ENCODE data around the gene ACAD10.
"Not testable (repeated sequence)": the region's sequence is repeated elsewhere in the genome, so short reads cannot be mapped to it uniquely, and the experiment has no call there.

Gene ACAD10

GRCh38 chr12:111749391-111749790 lies 63.5 kb downstream of the ACAD10 start:
- no peak for DNase-seq (ENCODE audit: low spot score)
- no peak for FAIRE-seq

- FAIRE-seq (no peak), DNase-seq (ENCODE audit: low spot score) (peak; percentile 44)
These were observed 67.5 kb downstream of the ACAD10 start for GRCh38 chr12:111753144-111753881.

GRCh38 chr12:111754671-111755070 lies 68.8 kb downstream of the ACAD10 start:
- FAIRE-seq (no peak), DNase-seq (ENCODE audit: low spot score) (no peak)

- FAIRE-seq (no peak), DNase-seq (ENCODE audit: low spot score) (no peak)
These were observed 70.3 kb downstream of the ACAD10 start for GRCh38 chr12:111756196-111756595.

GRCh38 chr12:111756681-111757080 lies 70.8 kb downstream of the ACAD10 start:
- FAIRE-seq, result no peak
- DNase-seq (ENCODE audit: low spot score), result no peak

- DNase-seq (ENCODE audit: low spot score) (peak; percentile 13), FAIRE-seq (no peak)
These were observed 71.7 kb downstream of the ACAD10 start for GRCh38 chr12:111757361-111758119.

- DNase-seq (ENCODE audit: low spot score) (no peak), FAIRE-seq (no peak)
These were observed 72.3 kb downstream of the ACAD10 start for GRCh38 chr12:111758120-111758561.

- no peak for FAIRE-seq
- DNase-seq (ENCODE audit: low spot score), result no peak
These were observed 73.4 kb downstream of the ACAD10 start for GRCh38 chr12:111759271-111759670.

- DNase-seq (ENCODE audit: low spot score) (no peak), FAIRE-seq (no peak)
These were observed 74.1 kb downstream of the ACAD10 start for GRCh38 chr12:111759991-111760390.

- DNase-seq (ENCODE audit: low spot score) (no peak), FAIRE-seq (no peak)
These were observed 75.2 kb downstream of the ACAD10 start for GRCh38 chr12:111761099-111761498.

GRCh38 chr12:111761706-111762105 lies 75.9 kb downstream of the ACAD10 start:
- FAIRE-seq (no peak), DNase-seq (ENCODE audit: low spot score) (no peak)

GRCh38 chr12:111763552-111763951 lies 77.7 kb downstream of the ACAD10 start:
- not testable (repeated sequence) for DNase-seq (ENCODE audit: low spot score); FAIRE-seq

- DNase-seq (ENCODE audit: low spot score), result no peak
- no peak for FAIRE-seq
These were observed 78.4 kb downstream of the ACAD10 start for GRCh38 chr12:111764120-111764821.

GRCh38 chr12:111766608-111767361 lies 80.9 kb downstream of the ACAD10 start, which contains the start of gene ALDH2:
Gene ALDH2, plus strand, starts transcription at chr12:111766933. Its CDS starts 50 bp downstream, at chr12:111766983.
- no peak for FAIRE-seq
- DNase-seq (ENCODE audit: low spot score), result no peak

GRCh38 chr12:111767362-111768158 lies 81.7 kb downstream of the ACAD10 start:
- FAIRE-seq (peak; percentile 90), DNase-seq (ENCODE audit: low spot score) (peak; percentile 79)

- FAIRE-seq, result no peak
- DNase-seq (ENCODE audit: low spot score), result no peak
These were observed 82.5 kb downstream of the ACAD10 start for GRCh38 chr12:111768159-111768895.

GRCh38 chr12:111769599-111769998 lies 83.7 kb downstream of the ACAD10 start:
- DNase-seq (ENCODE audit: low spot score) (no peak), FAIRE-seq (no peak)

- peak; percentile 90 for FAIRE-seq
- DNase-seq (ENCODE audit: low spot score), result peak; percentile 81
These were observed 88.1 kb downstream of the ACAD10 start for GRCh38 chr12:111773801-111774551.

Measured in RCC 7860 (cell line).